Stimulated activated CD8-positive, alpha-beta memory T cell treated with anti-CD3 and anti-CD28 coated beads, Interleukin-15, amount 100 ng/mL, for 4 hours (primary cell): Measurements from ENCODE around the gene KIF18A.

Source experiments
- DNase-seq, 2 donors: peaks; one replicate each; pipeline ENCODE4 v3.0.0-alpha.2; 2020; ENCODE audit warnings: low read depth in 2 of 2

Gene KIF18A

DNA sequence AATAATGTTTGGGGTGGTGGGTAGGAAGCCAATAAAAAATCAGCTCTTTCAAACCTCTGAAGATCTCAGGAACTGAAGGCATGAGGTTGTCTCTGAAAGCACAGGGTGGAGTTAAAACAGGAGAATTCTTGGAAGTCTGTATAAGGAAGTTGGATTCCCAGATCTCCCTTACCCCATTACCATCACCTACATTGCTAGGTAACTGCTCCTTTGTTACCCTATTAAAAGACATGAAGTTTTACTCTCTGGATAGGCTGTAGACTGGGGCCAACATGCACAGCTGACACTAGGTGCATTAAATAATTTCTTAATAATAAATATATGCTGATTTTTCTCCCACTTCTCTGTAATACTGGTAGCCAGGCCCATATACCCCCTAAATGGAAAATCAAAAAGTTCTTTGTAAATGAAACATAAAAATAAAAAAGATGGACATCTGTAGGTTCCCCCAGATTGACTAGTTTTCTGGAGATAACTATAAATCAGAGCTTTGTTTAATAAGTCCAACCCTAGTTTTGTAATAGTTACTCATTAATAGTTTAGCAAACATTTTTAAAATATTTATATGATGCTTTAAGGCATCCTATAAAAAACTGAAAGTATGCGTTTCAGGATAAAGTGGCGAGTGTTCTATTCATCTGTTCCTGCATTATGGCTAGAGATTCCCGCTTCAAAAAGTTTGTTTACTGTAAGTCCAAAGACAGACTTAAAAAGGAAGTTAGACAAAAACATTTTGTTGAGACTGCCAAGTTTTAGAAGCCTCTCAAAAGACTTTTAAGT lies 63.8 kb downstream of the KIF18A start:
- DNase-seq: no peak

GRCh38 chr11:28040384-28040783 lies 67.6 kb downstream of the KIF18A start:
- DNase-seq: no peak

DNA sequence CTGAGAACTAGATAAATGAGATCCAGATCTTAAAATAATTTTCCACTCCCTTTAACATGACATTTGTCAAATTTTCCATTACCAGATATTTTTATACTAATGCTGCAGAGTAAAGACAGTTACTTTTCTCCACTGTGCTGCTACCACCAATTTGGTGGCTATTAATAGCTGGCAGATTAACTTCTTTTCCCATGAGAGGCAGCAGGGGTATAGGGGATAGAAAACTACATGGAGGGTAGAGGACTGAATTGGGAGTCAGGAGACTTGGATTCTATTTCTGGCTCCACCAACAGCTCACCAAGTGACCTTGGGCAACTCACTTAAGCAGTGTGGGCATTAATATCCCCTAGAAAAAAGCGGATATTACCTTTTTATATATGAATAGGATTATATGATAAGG lies 69.2 kb downstream of the KIF18A start:
- no peak for DNase-seq

DNA sequence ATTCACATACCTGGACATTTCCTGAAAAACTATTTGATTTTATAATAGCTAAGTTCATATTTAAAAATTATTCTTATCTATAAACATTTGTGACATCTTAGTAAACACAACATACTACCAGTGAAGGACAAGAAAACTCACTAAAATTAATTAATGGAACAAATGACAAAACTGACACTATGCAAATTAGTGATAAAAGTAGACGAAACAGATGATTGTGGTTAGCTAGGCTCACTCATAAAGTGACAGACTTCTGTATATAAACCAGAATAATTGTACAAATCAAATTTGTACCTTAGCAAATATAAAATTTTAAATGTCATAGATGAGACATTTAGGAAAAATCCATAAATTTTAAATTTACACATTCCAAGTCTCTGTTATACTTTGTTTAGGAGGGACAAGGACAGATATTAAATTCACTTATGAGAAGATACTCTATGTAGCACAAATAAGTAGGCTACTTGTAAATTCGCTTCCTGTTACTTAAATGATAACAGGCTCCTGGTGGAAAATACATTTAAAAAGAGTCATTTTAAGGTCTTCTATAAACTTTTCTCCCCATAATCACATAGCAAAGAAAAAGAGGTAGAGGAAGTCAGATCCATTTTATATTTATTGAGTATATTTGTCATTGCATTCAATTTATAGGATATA lies 81.2 kb downstream of the KIF18A start:
- DNase-seq: no peak

- no peak for DNase-seq
Observed at GRCh38 chr11:28017816-28018215, 90.1 kb downstream of the KIF18A start.

- DNase-seq: no peak
Observed at GRCh38 chr11:28011813-28012212, 96.1 kb downstream of the KIF18A start.

GRCh38 chr11:28009996-28010395 lies 98.0 kb downstream of the KIF18A start:
- DNase-seq: no peak

DNA sequence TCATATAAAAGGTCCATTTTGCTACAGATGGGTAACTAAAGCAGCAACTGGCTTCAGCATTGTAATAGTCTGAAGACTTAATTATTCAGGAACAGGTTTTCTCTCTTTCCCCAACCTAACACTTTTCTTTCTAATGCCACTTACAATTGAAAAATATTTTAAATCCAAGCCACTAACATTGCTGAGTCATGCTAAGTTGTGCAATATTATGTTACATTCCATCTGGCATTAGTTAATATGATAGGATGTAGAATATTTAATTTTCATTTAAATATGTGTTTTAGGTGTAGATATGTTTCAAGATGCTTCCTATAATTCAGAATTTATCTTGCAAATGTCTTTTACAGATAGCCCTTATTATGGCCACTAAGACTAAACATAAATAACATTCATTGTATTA lies 98.6 kb downstream of the KIF18A start:
- no peak for DNase-seq

GRCh38 chr11:28003615-28004014 lies 104.3 kb downstream of the KIF18A start:
- no peak for DNase-seq

GRCh38 chr11:27998552-27998951 lies 109.4 kb downstream of the KIF18A start:
- DNase-seq: no peak

GRCh38 chr11:27997344-27997743 lies 110.6 kb downstream of the KIF18A start:
- no peak for DNase-seq

DNA sequence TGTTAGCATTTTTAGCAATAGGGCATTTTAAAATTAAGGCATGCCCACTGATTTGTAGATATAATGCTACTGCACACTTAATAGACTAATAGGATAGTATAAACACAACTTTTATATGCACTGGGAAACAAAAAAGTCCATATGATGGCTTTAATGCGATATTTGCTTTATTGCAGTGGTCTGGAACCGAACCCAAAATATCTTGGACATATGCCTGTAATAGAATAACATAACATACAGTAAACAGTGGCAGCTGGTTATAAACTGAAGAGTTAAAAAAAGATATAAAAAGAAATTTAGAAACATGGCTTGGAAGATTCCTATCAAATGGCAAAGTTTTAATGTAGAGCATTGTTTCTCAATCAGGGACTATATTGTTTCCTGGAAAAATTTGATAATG lies 111.9 kb downstream of the KIF18A start:
- no peak for DNase-seq

GRCh38 chr11:27995083-27995482 lies 112.9 kb downstream of the KIF18A start:
- no peak for DNase-seq

GRCh38 chr11:27991736-27992135 lies 116.2 kb downstream of the KIF18A start:
- DNase-seq: no peak

DNA sequence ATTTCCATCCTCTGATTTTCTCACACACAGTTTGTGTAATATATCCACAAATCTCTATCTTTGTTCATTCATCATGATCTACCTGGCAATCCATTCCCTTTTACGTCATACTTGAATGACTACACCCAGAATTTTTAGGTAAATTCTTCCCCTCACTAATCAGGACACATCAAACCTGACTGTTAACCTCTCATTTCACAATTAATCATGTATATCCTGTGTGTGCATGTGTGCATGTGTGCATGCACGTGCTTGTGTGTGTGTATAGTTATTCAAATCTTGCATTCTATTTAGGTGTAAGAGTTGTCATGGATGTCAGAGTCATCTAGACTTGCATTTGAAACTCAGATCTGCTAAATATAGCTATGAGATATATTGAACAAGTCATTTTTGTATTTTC lies 130.4 kb downstream of the KIF18A start:
- DNase-seq: no peak

GRCh38 chr11:27977031-27977430 lies 130.9 kb downstream of the KIF18A start:
- DNase-seq: no peak

GRCh38 chr11:27976262-27976661 lies 131.7 kb downstream of the KIF18A start:
- no peak for DNase-seq

DNA sequence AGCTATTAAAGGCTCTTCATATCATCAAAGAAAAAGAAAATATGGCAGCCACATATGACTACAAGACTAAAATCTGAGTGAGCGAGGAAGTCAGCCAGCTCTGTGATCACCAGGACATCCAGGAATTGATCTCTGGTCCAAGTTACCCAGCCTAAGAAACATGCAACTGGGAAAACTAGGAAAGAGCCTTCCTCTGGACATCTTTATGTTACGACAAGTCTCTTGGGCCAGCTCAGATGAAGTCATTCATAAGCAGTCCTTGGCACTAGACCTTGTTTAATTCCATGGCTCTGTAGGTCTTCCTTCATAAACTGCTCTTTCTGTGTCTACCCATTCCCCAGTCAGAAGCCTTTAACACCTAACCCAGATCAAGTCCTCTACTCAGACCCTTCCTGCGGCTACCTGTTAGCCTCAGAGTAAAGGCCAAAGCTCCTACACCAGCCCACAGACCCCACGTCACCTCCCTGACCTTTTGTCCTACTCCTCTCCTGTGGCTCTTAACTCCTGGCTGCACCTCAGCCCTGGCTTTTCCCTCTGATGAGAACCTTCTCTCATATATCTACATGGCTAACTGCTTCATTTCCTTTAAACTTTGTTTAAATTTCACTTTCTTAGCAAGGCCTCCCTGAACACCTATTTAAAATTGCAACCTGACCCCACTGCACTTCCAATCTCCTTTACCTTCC lies 134.0 kb downstream of the KIF18A start:
- no peak for DNase-seq

GRCh38 chr11:27972522-27973170 lies 135.3 kb downstream of the KIF18A start:
- DNase-seq: no peak

- no peak for DNase-seq
Observed at GRCh38 chr11:27971171-27971570, 136.8 kb downstream of the KIF18A start.
